ENCODE data around the gene FCAMR.

FCAMR gene

DNA sequence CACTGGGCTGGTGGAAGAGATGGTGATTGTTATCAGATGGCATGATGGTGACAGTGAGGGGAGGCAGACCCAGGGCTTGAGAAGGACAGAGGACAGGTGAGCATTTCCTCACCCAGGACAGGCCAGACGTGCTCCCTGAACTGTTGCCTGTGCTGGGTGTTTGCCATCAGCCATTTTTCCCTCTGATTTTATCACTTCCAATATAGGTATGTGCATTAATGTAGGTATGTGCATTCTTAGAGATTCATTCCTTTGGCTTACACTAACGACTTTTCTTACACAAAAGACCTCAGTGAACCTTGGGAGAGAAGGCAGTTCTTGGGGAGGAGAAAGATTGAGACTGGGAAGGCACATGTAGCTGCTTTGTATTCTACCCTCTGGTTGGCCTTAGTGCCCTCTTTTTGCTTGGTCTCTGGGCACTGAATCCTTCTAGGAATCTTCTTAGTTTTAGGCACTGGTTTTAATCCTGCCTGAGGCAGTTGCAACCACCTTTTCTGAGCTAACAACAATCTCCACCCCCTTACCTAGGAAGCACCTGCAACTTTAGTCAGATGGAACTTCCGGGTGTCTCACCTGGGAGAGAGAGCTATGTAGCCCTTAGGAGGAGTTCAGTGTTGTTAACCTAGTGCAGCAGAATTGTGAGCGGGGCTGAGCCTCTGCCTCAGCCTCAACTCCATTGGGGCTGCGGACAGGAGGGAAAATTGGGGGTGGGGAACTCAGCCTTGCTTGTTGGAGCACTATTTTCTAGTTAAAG is 31.4 kb upstream of the FCAMR start:
- Histone ChIP-seq H3K4me3 (ENCODE audit: low read depth, low read length) (no peak overlapping the region), H3K36me3 (ENCODE audit: control insufficient read depth in 2 of 2, insufficient read depth in 1 of 2, low read length in 2 of 2) (no peaks in the 10 kb centered on the region), H3K27ac (ENCODE audit: extremely low read depth, low read depth, low read length) (no peak overlapping the region), H3K9me3 (ENCODE audit: control insufficient read depth, insufficient read depth, low read depth, low read length) (no peaks in the 10 kb centered on the region), H3K4me1 (ENCODE audit: control insufficient read depth, insufficient read depth, low read length) (no peaks in the 10 kb centered on the region)
- POLR2A ChIA-PET: no interaction called here
- CTCF ChIA-PET: interaction anchor here (0.6 to 0.7 kb wide), 2 partner anchors 29 to 135 kb away, joined by 3 to 4 read pairs; no protein-coding TSS in a partner anchor
- TF ChIP-seq ZFHX2 (tag by site-specific recombination; conservative IDR thresholded peaks at IDR 0.05) (no peak), GFI1B (tag by site-specific recombination; IDR thresholded peaks at IDR 0.05) (no peak), ZBTB7A (tag by site-specific recombination; IDR thresholded peaks at IDR 0.05; ENCODE audit: low read depth) (no peak), ZNF169 (tag by site-specific recombination; IDR thresholded peaks at IDR 0.05) (no peak), ZNF768 (tag by site-specific recombination; IDR thresholded peaks at IDR 0.05) (no peak), ZNF2 (tag by site-specific recombination; IDR thresholded peaks at IDR 0.05) (no peak), ZNF121 (tag by site-specific recombination; IDR thresholded peaks at IDR 0.05) (no peak), SCRT2 (tag by site-specific recombination; IDR thresholded peaks at IDR 0.05) (no peak), ZNF560 (tag by site-specific recombination; IDR thresholded peaks at IDR 0.05; ENCODE audit: borderline replicate concordance) (no peak), ZNF48 (tag by site-specific recombination; IDR thresholded peaks at IDR 0.05) (no peak), ZBTB21 (tag by site-specific recombination; IDR thresholded peaks at IDR 0.05) (no peak), HOXC10 (CRISPR knock-in tag; IDR thresholded peaks at IDR 0.05) (no peak)
- TF ChIP-seq, protein P1, sequence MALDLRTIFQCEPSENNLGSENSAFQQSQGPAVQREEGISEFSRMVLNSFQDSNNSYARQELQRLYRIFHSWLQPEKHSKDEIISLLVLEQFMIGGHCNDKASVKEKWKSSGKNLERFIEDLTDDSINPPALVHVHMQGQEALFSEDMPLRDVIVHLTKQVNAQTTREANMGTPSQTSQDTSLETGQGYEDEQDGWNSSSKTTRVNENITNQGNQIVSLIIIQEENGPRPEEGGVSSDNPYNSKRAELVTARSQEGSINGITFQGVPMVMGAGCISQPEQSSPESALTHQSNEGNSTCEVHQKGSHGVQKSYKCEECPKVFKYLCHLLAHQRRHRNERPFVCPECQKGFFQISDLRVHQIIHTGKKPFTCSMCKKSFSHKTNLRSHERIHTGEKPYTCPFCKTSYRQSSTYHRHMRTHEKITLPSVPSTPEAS (tag by site-specific recombination; IDR thresholded peaks at IDR 0.05): no peak

DNA sequence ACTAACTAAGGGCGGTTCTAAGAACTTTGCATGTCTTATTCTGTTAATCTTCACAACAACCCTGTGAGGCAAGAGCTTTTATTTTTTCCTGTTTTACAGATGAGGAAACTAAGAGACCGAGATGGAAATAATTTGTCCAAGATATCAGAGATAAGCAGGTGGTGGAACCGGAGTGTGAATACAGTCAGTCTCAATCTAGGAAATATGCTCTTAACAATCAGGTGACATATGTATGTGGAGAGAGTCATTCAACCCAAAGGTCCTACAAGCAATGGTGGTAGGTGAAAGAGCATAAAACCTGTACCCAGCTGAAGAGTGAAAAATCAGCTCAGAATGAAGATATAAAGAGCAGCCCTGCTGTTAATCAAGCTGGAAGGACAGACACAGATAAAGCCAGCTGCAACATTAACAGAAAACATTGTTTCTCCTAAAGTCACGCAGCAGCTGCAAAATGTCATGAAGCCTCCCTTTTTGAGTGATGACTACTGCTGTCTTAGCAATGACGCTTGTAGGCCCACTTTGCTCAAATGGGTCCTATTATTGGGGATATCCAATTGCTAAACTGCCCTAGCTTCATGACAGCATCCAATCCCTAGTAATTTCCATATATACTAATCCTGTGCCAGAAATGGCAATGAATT is 30.5 kb upstream of the FCAMR start:
- H3K4me3 ChIP-seq (ENCODE audit: low read depth, low read length): no peak overlapping the region
- no peak overlapping the region for H3K27ac ChIP-seq (ENCODE audit: extremely low read depth, low read depth, low read length)
- no peaks in the 10 kb centered on the region for H3K4me1 ChIP-seq (ENCODE audit: control insufficient read depth, insufficient read depth, low read length)
- POLR2A ChIA-PET: no interaction called here
- CTCF ChIA-PET: interaction anchor here (1.1 kb wide), 1 partner anchor 21 kb away, joined by 4 read pairs; no protein-coding TSS in a partner anchor
- TF ChIP-seq ZNF184 (tag by site-specific recombination; IDR thresholded peaks at IDR 0.05) (no peak), KLF1 (tag by site-specific recombination; IDR thresholded peaks at IDR 0.05) (no peak), GLIS2 (tag by site-specific recombination; IDR thresholded peaks at IDR 0.05) (no peak), ZFHX2 (tag by site-specific recombination; conservative IDR thresholded peaks at IDR 0.05) (no peak), ZBTB17 (tag by site-specific recombination; IDR thresholded peaks at IDR 0.05) (no peak), ZNF626 (tag by site-specific recombination; IDR thresholded peaks at IDR 0.05) (no peak), ZNF311 (tag by site-specific recombination; IDR thresholded peaks at IDR 0.05; ENCODE audit: borderline replicate concordance) (no peak), ZNF133 (tag by site-specific recombination; IDR thresholded peaks at IDR 0.05) (no peak), ZNF48 (tag by site-specific recombination; IDR thresholded peaks at IDR 0.05) (no peak), WT1 (tag by site-specific recombination; IDR thresholded peaks at IDR 0.05) (no peak), ZNF529 (tag by site-specific recombination; IDR thresholded peaks at IDR 0.05; ENCODE audit: insufficient replicate concordance) (no peak)
- no peaks in the 10 kb centered on the region for H3K36me3 ChIP-seq (ENCODE audit: control insufficient read depth in 2 of 2, insufficient read depth in 1 of 2, low read length in 2 of 2)
- no peaks in the 10 kb centered on the region for H3K9me3 ChIP-seq (ENCODE audit: control insufficient read depth, insufficient read depth, low read depth, low read length)

DNA sequence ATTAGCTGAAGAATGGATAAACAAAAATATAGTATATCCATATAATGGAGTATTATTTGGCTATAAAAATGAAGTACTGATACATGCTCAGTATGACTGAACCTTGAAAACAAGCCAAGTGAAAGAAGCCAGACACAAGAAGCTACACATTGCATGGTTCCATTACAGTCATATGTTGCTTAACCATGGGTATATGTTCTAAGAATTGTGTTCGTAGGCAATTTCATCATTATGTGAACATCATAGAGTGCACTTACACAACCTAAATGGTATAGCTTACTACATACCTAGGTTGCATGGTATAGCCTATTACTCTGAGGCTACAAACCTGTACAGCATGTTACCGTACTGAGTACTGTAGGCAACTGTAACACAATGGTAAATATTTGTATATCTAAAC is 28.6 kb upstream of the FCAMR start:
- no peak overlapping the region for H3K27ac ChIP-seq (ENCODE audit: extremely low read depth, low read depth, low read length)
- ChIA-PET POLR2A (no interaction called here), CTCF (interaction anchor here (0.9 to 1.0 kb wide), 2 partner anchors 16 to 264 kb away, joined by 3 to 4 read pairs; no protein-coding TSS in a partner anchor)
- H3K4me3 ChIP-seq (ENCODE audit: low read depth, low read length): no peak overlapping the region
- no peaks in the 10 kb centered on the region for H3K4me1 ChIP-seq (ENCODE audit: control insufficient read depth, insufficient read depth, low read length)
- H3K9me3 ChIP-seq (ENCODE audit: control insufficient read depth, insufficient read depth, low read depth, low read length): no peaks in the 10 kb centered on the region
- H3K36me3 ChIP-seq (ENCODE audit: control insufficient read depth in 2 of 2, insufficient read depth in 1 of 2, low read length in 2 of 2): no peaks in the 10 kb centered on the region
- TF ChIP-seq ZNF626 (tag by site-specific recombination; IDR thresholded peaks at IDR 0.05) (no peak), ZNF366 (tag by site-specific recombination; conservative IDR thresholded peaks at IDR 0.05) (no peak), OVOL3 (tag by site-specific recombination; IDR thresholded peaks at IDR 0.05) (no peak), ZNF560 (tag by site-specific recombination; IDR thresholded peaks at IDR 0.05; ENCODE audit: borderline replicate concordance) (no peak), ZNF292 (tag by site-specific recombination; IDR thresholded peaks at IDR 0.05; ENCODE audit: borderline replicate concordance, low read depth) (no peak), ZNF146 (tag by site-specific recombination; IDR thresholded peaks at IDR 0.05) (no peak), ZNF571 (tag by site-specific recombination; IDR thresholded peaks at IDR 0.05) (no peak)
- TF ChIP-seq, protein P2, sequence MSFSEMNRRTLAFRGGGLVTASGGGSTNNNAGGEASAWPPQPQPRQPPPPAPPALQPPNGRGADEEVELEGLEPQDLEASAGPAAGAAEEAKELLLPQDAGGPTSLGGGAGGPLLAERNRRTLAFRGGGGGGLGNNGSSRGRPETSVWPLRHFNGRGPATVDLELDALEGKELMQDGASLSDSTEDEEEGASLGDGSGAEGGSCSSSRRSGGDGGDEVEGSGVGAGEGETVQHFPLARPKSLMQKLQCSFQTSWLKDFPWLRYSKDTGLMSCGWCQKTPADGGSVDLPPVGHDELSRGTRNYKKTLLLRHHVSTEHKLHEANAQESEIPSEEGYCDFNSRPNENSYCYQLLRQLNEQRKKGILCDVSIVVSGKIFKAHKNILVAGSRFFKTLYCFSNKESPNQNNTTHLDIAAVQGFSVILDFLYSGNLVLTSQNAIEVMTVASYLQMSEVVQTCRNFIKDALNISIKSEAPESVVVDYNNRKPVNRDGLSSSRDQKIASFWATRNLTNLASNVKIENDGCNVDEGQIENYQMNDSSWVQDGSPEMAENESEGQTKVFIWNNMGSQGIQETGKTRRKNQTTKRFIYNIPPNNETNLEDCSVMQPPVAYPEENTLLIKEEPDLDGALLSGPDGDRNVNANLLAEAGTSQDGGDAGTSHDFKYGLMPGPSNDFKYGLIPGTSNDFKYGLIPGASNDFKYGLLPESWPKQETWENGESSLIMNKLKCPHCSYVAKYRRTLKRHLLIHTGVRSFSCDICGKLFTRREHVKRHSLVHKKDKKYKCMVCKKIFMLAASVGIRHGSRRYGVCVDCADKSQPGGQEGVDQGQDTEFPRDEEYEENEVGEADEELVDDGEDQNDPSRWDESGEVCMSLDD (tag by site-specific recombination; IDR thresholded peaks at IDR 0.05): no peak

Measured in HEK293 (cell line).